Thymus (tissue), 11 donors: Measurements from ENCODE around the gene SREBF1. TPM values are rescaled to one million over a fixed set of nuclear protein-coding genes. Genes with fewer than 3 reads are reported as not detected.

Source experiments
- DNase-seq, 9 donors: peaks; one replicate each; pipeline ENCODE4 v3.0.0-alpha.2; 2013; ENCODE audit warnings: low spot score in 9 of 9, low read depth in 6 of 9, missing footprints in 1 of 9
- H3K27ac ChIP-seq, 2 donors: one replicate each; pipeline ENCODE4 v1.5.1; 2013; ENCODE audit warnings: control low read depth in 1 of 2, low read depth in 1 of 2, low read length in 1 of 2, mild to moderate bottlenecking in 1 of 2, moderate library complexity in 1 of 2
- H3K27me3 ChIP-seq, 2 donors: one replicate each; pipeline ENCODE4 v1.5.1; 2013; ENCODE audit warnings: low read length in 1 of 2; ENCODE audit not compliant: control insufficient read depth in 2 of 2, insufficient read depth in 1 of 2
- H3K36me3 ChIP-seq, 2 donors: one replicate each; pipeline ENCODE4 v1.5.1; 2013; ENCODE audit warnings: low read length in 1 of 2, mild to moderate bottlenecking in 1 of 2, moderate library complexity in 1 of 2; ENCODE audit not compliant: control insufficient read depth in 2 of 2, insufficient read depth in 2 of 2
- H3K4me1 ChIP-seq, 2 donors: one replicate each; pipeline ENCODE4 v1.5.1; 2013; ENCODE audit warnings: low read length in 2 of 2; ENCODE audit not compliant: control insufficient read depth in 2 of 2, insufficient read depth in 2 of 2
- H3K4me3 ChIP-seq, 2 donors: one replicate each; pipeline ENCODE4 v1.5.1; 2013; ENCODE audit warnings: low read length in 2 of 2, control low read depth in 1 of 2, mild to moderate bottlenecking in 1 of 2
- H3K9me3 ChIP-seq, 2 donors: one replicate each; pipeline ENCODE4 v1.5.1; 2013; ENCODE audit warnings: low read length in 1 of 2, mild to moderate bottlenecking in 1 of 2; ENCODE audit not compliant: control insufficient read depth in 2 of 2, insufficient read depth in 1 of 2
- WGBS: extraction: QIAGEN DNeasy Blood & Tissue Kit; methylation state at CpG from one replicate; pipeline ENCODE4 v1.1.7; 2013; 5-methylcytosine and 5-hydroxymethylcytosine counted together
- polyA plus RNA-seq: library from polyadenylated mRNA; stranded (reverse); fragments of 200-250 nt; gene quantifications from one replicate; pipeline ENCODE4 v1.2.3, GENCODE V29; 2013
- total RNA-seq: library from RNA; stranded (reverse); fragments of 120-200 nt; gene quantifications from one replicate; pipeline ENCODE4 v1.2.4, GENCODE V29; 2013
- donor health status: healthy.

SREBF1 gene
- total and polyA plus RNA-seq, 2 donors, result 18.1 to 53.3 TPM

DNA sequence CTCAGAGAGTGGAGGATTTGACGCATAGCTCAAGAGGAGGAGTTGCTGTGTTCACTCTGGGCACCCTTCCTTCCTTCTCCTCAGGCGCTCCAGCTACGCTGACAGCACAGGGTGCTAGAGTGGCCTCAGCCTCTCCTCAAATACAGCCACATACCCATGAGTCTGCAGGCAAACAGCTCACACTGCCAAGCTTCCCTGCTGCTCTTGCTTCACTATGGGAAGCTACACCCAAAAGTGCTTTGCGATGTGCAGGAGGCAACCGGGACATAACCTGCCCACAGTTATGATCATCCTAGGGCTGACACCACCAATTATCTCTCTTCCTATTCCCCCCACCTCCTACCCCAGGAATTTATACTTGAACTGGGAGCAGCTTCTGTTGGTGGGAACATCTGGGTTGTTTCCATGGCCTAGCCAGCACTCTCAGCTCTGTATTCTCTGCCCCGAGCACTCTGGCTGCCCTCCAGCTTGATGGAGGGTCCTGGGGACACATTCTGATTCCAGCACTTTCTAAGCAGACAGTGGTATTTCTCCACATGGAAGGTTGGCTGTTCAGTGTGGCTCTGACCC lies 40.3 kb upstream of the SREBF1 start:
- Histone ChIP-seq H3K4me1 (peaks cover 0 to 40% of the 10 kb centered on the region in 2 donors), H3K9me3 (no peaks in the 10 kb centered on the region), H3K4me3 (no peak overlapping the region), H3K27me3 (no peaks in the 10 kb centered on the region), H3K27ac (peak overlapping the region; percentile 68 to 74), H3K36me3 (peaks cover 39 to 44% of the 10 kb centered on the region in 2 donors)
- DNase-seq, result no peak
- 97% methylated on average over 6 of the region's 6 CpGs for WGBS

DNA sequence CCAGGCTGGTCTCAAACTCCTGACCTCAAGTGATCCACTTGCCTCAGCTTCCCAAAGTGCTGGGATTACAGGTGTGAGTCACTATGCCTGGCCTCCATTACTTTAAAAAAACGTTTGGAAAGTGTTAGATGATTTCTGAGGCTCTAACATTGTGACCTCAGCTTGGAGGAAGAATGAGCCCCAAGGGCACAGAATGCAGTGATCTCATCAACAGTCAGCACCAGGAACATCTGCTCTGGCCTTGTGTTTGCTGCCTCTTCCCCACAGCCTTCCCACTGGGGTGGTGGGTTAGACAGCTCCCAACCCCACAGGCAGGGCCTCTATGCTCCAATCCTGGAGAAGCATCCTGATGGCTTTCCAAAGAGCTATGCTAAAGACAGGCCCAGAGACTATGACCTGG lies 37.7 kb upstream of the SREBF1 start:
- H3K27me3 ChIP-seq, result no peaks in the 10 kb centered on the region
- peaks cover 0 to 40% of the 10 kb centered on the region in 2 donors for H3K4me1 ChIP-seq
- H3K27ac ChIP-seq, result no peak overlapping the region
- DNase-seq, result no peak
- WGBS, result 89% methylated on average over 1 of the region's 1 CpG
- no peak overlapping the region for H3K4me3 ChIP-seq
- H3K9me3 ChIP-seq, result no peaks in the 10 kb centered on the region
- H3K36me3 ChIP-seq, result peaks cover 26 to 33% of the 10 kb centered on the region in 2 donors

DNA sequence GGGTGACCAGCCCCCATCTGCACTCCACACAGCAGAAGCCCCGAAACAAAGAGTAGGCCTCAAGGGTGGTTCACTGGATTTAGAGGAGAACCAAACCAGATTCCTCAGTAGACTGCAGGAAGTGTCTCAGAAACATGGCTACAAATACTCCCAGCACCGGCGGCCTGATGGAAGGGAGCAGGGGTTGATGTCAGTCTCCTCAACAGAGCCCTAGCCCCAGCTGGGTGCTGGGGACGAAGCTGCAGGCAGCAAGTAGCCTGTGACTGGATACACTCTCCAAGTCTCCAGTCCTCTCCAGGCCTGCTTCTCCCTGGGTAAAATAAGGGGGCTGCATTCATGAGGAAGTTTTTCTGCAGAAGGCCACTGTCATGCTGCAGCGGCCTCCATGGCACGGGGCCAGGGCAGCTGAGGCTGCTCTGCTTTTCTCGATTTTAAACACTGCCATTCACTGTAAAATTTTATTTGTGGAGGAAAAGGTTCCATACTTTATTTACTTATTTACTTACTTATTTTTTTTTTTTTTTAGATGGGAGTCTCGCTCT lies 36.7 kb upstream of the SREBF1 start:
- Histone ChIP-seq H3K36me3 (peaks cover 16 to 25% of the 10 kb centered on the region in 2 donors), H3K27me3 (no peaks in the 10 kb centered on the region), H3K4me3 (no peak overlapping the region), H3K4me1 (peaks cover 6 to 40% of the 10 kb centered on the region in 2 donors), H3K9me3 (no peaks in the 10 kb centered on the region), H3K27ac (no peak overlapping the region)
- DNase-seq, result no peak
- WGBS, result 95% methylated on average over 8 of the region's 8 CpGs

DNA sequence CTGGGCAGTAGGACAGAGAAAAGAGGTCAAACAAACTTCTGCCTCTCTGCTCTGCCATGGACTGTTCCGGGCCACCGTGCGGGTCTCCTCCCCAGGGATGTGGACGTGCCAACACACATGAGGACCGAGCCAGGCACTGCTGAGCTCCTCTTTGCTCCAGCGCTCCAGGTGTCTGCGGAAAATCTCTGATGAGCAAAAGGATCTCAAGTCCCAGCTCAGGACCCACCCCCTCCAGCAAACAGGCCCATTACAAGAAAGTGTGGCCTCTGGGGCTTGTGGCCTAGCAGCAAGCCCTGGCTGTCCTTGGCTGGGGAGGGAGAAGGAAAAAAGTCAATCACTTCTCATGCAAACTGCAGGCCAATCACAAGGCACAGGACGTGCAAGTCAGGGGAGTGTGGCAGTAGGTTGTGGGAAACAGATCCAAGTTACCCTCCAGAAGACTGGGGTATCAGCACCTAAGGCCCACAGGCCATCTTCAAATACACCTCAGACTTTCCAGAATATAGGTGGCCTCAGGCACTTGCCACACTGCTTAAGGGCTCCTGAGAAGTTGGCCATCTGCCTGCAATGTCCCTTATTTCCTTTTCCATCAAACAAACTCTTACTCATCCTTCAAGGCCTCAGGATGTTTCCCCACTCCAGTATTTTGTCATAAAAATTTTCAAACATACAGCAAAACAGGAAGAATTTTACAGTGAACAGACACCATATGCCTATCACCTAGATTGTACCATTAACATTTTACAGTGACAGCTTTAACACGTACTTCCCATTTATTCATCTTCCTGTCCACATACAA lies 36.0 kb upstream of the SREBF1 start:
- peaks cover 7 to 43% of the 10 kb centered on the region in 2 donors for H3K4me1 ChIP-seq
- 96% methylated on average over 9 of the region's 9 CpGs for WGBS
- H3K27ac ChIP-seq, result no peak overlapping the region
- H3K4me3 ChIP-seq, result no peak overlapping the region
- no peaks in the 10 kb centered on the region for H3K27me3 ChIP-seq
- DNase-seq, result no peak
- no peaks in the 10 kb centered on the region for H3K9me3 ChIP-seq
- H3K36me3 ChIP-seq, result peaks cover 13 to 17% of the 10 kb centered on the region in 2 donors

DNA sequence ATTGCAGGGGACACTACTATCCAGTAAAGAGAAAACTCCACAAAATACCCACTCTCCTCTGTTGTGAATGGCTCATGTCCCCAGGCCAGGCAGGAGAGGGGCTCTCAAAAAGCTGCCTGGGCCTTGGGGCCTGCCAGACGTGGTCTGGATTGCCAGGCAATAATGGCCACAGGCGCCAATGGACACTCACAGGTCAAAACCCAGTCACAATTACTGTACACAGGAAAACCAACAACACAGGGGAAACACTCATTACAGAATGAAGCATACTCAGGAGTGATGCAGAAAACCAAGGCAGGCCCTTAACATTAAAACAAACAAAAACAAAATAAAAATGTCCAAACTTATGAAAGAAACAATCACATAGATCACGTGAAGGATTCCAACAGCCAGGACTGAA lies 35.1 kb upstream of the SREBF1 start:
- DNase-seq, result no peak
- Histone ChIP-seq H3K27me3 (no peaks in the 10 kb centered on the region), H3K36me3 (peaks cover 15 to 18% of the 10 kb centered on the region in 2 donors), H3K27ac (no peak overlapping the region), H3K9me3 (no peaks in the 10 kb centered on the region), H3K4me3 (no peak overlapping the region), H3K4me1 (peaks cover 7 to 37% of the 10 kb centered on the region in 2 donors)
- WGBS, result 97% methylated on average over 3 of the region's 3 CpGs

DNA sequence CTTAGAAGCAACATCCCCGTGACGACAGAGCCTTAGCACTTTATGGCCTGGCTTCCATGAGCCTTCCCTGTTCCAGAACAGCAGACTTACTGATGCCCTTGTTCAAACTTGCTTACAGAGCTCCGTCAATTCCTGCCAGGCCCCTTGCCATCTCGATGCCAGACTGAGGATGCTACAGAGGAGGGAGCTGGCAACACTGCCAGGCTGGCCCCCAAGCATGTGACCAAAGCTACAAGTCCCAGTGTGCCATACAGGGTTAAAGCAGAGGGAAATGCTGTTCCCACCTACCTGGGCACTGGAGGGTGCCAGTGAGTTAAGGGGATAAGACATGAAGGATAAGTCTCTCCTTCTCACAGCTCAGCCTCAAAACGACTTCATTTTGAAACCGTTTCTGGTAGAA lies 33.5 kb upstream of the SREBF1 start:
- Histone ChIP-seq H3K27ac (no peak overlapping the region), H3K27me3 (no peaks in the 10 kb centered on the region), H3K4me1 (peaks cover 7 to 29% of the 10 kb centered on the region in 2 donors), H3K9me3 (no peaks in the 10 kb centered on the region), H3K4me3 (no peak overlapping the region), H3K36me3 (peaks cover 9 to 12% of the 10 kb centered on the region in 2 donors)
- WGBS, result 83% methylated on average over 6 of the region's 6 CpGs
- DNase-seq, result peak in 1 of 9 donors; percentile 40

DNA sequence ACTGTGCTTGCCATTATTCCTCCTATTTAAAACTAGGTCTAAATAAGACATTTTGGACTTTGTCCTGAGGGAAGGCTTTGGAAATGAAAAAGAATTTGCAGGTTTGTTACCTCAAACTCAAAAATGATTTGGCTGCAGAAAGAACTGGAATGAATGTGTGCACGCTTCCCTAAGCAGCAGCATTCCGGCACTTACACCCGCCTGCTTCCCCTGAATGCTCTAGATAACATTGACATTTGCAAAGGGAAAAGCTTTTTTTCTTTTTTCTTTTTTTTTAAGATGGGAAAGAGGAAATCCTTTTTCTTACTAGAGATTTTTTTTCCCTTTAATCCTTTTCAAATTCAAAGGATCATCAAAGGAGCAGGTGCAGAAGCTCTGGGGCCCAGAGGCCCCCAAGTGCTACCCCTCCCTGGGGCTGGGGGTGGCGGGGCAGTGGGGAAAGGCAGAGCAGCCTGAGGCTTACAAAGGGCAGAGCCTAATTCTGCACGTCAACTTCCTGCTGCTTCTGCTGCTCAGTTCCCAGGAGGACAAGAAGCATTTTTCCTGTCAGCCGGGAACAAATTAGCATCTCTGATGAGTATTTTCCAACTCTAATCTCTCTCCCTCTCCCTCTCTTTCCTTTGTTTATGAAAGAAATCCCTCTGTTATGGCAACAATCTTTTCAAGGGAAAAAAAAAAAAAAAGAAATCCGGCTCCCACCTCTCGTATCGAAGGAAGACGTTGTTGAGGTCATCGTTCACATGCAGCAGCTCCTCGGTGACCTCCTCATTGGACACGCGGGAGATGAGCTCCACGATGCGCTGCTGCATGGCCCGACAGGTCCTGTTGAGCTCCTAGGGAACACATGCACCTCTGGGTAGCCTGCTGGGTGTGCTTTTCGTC lies 32.1 kb upstream of the SREBF1 start:
- Histone ChIP-seq H3K4me3 (no peak overlapping the region), H3K9me3 (no peaks in the 10 kb centered on the region), H3K27ac (peak overlapping the region; percentile 2 to 7), H3K4me1 (peaks cover 7 to 29% of the 10 kb centered on the region in 2 donors), H3K36me3 (peaks cover 6 to 10% of the 10 kb centered on the region in 2 donors), H3K27me3 (no peaks in the 10 kb centered on the region)
- peak in 1 of 9 donors; percentile 40 for DNase-seq
- WGBS, result 79% methylated on average over 18 of the region's 18 CpGs

DNA sequence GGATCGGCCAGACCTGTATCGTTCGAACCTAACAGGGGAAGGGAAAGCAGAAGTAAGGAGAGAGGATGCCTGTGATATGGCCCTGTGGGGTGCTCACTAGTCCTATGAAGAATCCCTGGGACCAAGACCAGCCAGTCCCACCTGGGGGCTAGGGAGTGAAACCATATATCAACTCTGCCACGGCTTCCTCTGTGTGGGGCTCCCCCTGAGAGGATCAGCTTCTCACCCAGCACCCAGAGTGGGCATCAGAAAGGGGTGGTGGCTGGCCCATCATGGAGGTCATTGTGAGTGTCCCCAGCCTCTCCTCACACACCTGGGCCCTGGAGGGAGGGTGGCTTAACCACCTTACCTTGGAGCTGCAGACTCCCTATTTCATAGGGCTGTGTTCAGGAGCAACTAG lies 30.1 kb upstream of the SREBF1 start:
- H3K4me1 ChIP-seq, result peaks cover 7 to 42% of the 10 kb centered on the region in 2 donors
- H3K27ac ChIP-seq, result no peak overlapping the region
- no peak for DNase-seq
- WGBS, result 98% methylated on average over 4 of the region's 4 CpGs
- H3K36me3 ChIP-seq, result peaks cover 6 to 10% of the 10 kb centered on the region in 2 donors
- H3K4me3 ChIP-seq, result no peak overlapping the region
- no peaks in the 10 kb centered on the region for H3K9me3 ChIP-seq
- no peaks in the 10 kb centered on the region for H3K27me3 ChIP-seq
